ENCODE measurements around the gene SLC4A8. TPM values are rescaled to one million over a fixed set of nuclear protein-coding genes. Genes with fewer than 3 reads are reported as not detected.

Gene SLC4A8
- total RNA-seq, 2 donors from 2014 or later = 1.9 to 4.6 TPM

- no peaks in the 10 kb centered on the region for H3K4me1 Mint-ChIP-seq (ENCODE audit: low read depth)
- no peak overlapping the region for H3K27ac Mint-ChIP-seq
- peaks cover 14% of the 10 kb centered on the region for H3K27me3 Mint-ChIP-seq (ENCODE audit: low read depth)
- no peaks in the 10 kb centered on the region for H3K36me3 Mint-ChIP-seq (ENCODE audit: insufficient read depth in 2 of 2)
- DNase-seq = peak; percentile 79 to 80
- ATAC-seq (replicated peaks in 1 of 2) = peak; percentile 89 to 92
- no peak overlapping the region for H3K4me3 Mint-ChIP-seq
- H3K9me3 Mint-ChIP-seq = no peaks in the 10 kb centered on the region
Observed at GRCh38 chr12:51531978-51532497, 107.4 kb downstream of the SLC4A8 start.

GRCh38 chr12:51533799-51534198, 109.2 kb downstream of the SLC4A8 start:
- Mint-ChIP-seq H3K27me3 (ENCODE audit: low read depth) (peaks cover 14% of the 10 kb centered on the region), H3K27ac (no peak overlapping the region), H3K9me3 (no peaks in the 10 kb centered on the region), H3K36me3 (ENCODE audit: insufficient read depth in 2 of 2) (no peaks in the 10 kb centered on the region), H3K4me3 (no peak overlapping the region), H3K4me1 (ENCODE audit: low read depth) (no peaks in the 10 kb centered on the region)
- no peak for ATAC-seq (replicated peaks in 1 of 2)
- DNase-seq = no peak

DNA sequence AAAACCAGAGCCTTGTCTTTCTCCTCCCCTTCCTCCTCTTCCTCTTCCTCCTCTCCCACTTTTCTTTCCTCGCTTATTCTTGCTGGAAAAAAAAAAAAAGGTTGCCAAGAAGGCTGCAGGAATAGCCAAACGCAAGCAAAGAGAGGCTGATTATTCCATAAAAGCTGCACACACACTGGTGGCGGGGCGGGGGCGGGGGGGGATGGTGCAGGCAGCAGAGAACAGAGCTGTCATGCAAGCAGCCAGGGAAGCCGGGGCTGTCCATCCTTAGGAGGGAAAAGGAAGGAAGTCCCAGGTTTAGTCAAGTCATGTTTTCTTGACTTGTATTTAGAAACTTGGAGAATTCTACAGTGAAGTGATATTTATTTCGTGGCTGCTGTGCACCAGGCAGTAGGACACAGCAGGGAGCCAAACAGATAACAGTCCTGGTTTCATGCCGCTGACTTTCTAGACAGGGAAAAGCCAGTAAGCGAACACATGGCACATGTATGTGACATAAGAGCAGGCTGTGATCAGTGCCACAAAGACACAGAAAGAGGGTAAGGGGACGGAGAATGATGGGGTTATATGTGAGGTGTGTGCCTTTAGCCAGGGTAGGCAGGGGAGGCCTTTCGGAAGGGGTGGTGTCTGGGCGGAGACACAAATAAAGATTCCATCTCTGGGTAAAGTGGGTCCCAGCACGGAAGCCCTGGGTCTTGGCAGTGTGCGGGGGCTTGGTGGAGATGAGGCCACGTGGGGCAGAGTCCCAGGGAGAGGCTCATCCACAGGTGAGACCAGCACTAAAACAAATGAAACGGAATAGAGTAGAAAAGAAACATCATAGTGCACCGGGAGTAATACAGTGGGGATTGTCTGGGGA, 109.8 kb downstream of the SLC4A8 start:
- ATAC-seq (replicated peaks in 1 of 2) = no peak
- Mint-ChIP-seq H3K27me3 (ENCODE audit: low read depth) (peaks cover 14% of the 10 kb centered on the region), H3K4me3 (no peak overlapping the region), H3K36me3 (ENCODE audit: insufficient read depth in 2 of 2) (no peaks in the 10 kb centered on the region), H3K4me1 (ENCODE audit: low read depth) (no peaks in the 10 kb centered on the region), H3K27ac (no peak overlapping the region), H3K9me3 (no peaks in the 10 kb centered on the region)
- DNase-seq = no peak

- Mint-ChIP-seq H3K27me3 (ENCODE audit: low read depth) (peaks cover 9% of the 10 kb centered on the region), H3K9me3 (no peaks in the 10 kb centered on the region), H3K4me1 (ENCODE audit: low read depth) (no peaks in the 10 kb centered on the region), H3K36me3 (ENCODE audit: insufficient read depth in 2 of 2) (no peaks in the 10 kb centered on the region), H3K4me3 (no peak overlapping the region), H3K27ac (no peak overlapping the region)
- ATAC-seq (replicated peaks in 1 of 2) (no peak), DNase-seq (no peak)
Observed at GRCh38 chr12:51536159-51536558, 111.5 kb downstream of the SLC4A8 start.

- ATAC-seq (replicated peaks in 1 of 2) (no peak), DNase-seq (no peak)
- no peaks in the 10 kb centered on the region for H3K36me3 Mint-ChIP-seq (ENCODE audit: insufficient read depth in 2 of 2)
- H3K27me3 Mint-ChIP-seq (ENCODE audit: low read depth) = peaks cover 15% of the 10 kb centered on the region
- H3K4me3 Mint-ChIP-seq = no peak overlapping the region
- H3K27ac Mint-ChIP-seq = no peak overlapping the region
- H3K4me1 Mint-ChIP-seq (ENCODE audit: low read depth) = no peaks in the 10 kb centered on the region
- H3K9me3 Mint-ChIP-seq = no peaks in the 10 kb centered on the region
Observed at GRCh38 chr12:51538149-51538548, 113.5 kb downstream of the SLC4A8 start.

GRCh38 chr12:51538599-51538998, 114.0 kb downstream of the SLC4A8 start:
- H3K27me3 Mint-ChIP-seq (ENCODE audit: low read depth) = peaks cover 15% of the 10 kb centered on the region
- no peaks in the 10 kb centered on the region for H3K36me3 Mint-ChIP-seq (ENCODE audit: insufficient read depth in 2 of 2)
- ATAC-seq (replicated peaks in 1 of 2) (no peak), DNase-seq (no peak)
- no peak overlapping the region for H3K4me3 Mint-ChIP-seq
- no peaks in the 10 kb centered on the region for H3K9me3 Mint-ChIP-seq
- no peaks in the 10 kb centered on the region for H3K4me1 Mint-ChIP-seq (ENCODE audit: low read depth)
- H3K27ac Mint-ChIP-seq = no peak overlapping the region

GRCh38 chr12:51540996-51541395, 116.4 kb downstream of the SLC4A8 start:
- ATAC-seq (replicated peaks in 1 of 2) (no peak), DNase-seq (no peak)
- peaks cover 16% of the 10 kb centered on the region for H3K27me3 Mint-ChIP-seq (ENCODE audit: low read depth)
- no peaks in the 10 kb centered on the region for H3K36me3 Mint-ChIP-seq (ENCODE audit: insufficient read depth in 2 of 2)
- no peak overlapping the region for H3K4me3 Mint-ChIP-seq
- no peak overlapping the region for H3K27ac Mint-ChIP-seq
- H3K4me1 Mint-ChIP-seq (ENCODE audit: low read depth) = no peaks in the 10 kb centered on the region
- no peaks in the 10 kb centered on the region for H3K9me3 Mint-ChIP-seq

DNA sequence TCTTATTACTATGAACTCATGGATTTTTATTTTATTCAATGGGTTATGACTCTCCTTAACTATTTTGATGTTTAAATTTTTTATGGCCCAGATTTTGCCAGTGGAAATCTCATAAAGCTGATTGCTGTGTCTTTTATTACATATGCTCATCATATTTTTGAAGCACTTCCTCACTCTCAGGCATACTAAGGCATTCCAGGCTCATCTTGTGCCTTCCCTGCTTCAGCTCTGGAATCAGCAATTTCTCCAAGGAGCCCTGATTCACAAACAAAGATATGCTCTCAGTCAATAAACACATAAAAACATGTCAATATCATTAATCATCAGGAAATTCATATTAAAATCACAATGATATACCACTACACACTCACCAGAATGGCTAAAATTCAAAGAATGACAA, 121.5 kb downstream of the SLC4A8 start:
- peaks cover 14% of the 10 kb centered on the region for H3K27me3 Mint-ChIP-seq (ENCODE audit: low read depth)
- ATAC-seq (replicated peaks in 1 of 2) (no peak), DNase-seq (no peak)
- H3K9me3 Mint-ChIP-seq = peaks cover 0 to 2% of the 10 kb centered on the region in 2 donors
- H3K36me3 Mint-ChIP-seq (ENCODE audit: insufficient read depth in 2 of 2) = no peaks in the 10 kb centered on the region
- H3K4me1 Mint-ChIP-seq (ENCODE audit: low read depth) = no peaks in the 10 kb centered on the region
- no peak overlapping the region for H3K4me3 Mint-ChIP-seq
- no peak overlapping the region for H3K27ac Mint-ChIP-seq

- peaks cover 0 to 2% of the 10 kb centered on the region in 2 donors for H3K9me3 Mint-ChIP-seq
- H3K27me3 Mint-ChIP-seq (ENCODE audit: low read depth) = peaks cover 14% of the 10 kb centered on the region
- ATAC-seq (replicated peaks in 1 of 2) (no peak), DNase-seq (no peak)
- no peak overlapping the region for H3K27ac Mint-ChIP-seq
- no peaks in the 10 kb centered on the region for H3K4me1 Mint-ChIP-seq (ENCODE audit: low read depth)
- no peaks in the 10 kb centered on the region for H3K36me3 Mint-ChIP-seq (ENCODE audit: insufficient read depth in 2 of 2)
- no peak overlapping the region for H3K4me3 Mint-ChIP-seq
Observed at GRCh38 chr12:51547606-51548005, 123.0 kb downstream of the SLC4A8 start.

- H3K9me3 Mint-ChIP-seq = peaks cover 0 to 2% of the 10 kb centered on the region in 2 donors
Observed at GRCh38 chr12:51548241-51548640, 123.6 kb downstream of the SLC4A8 start.

GRCh38 chr12:51549637-51550036, 125.0 kb downstream of the SLC4A8 start:
- H3K4me1 Mint-ChIP-seq (ENCODE audit: low read depth) = no peaks in the 10 kb centered on the region
- no peak overlapping the region for H3K27ac Mint-ChIP-seq
- H3K4me3 Mint-ChIP-seq = no peak overlapping the region
- H3K9me3 Mint-ChIP-seq = peaks cover 0 to 3% of the 10 kb centered on the region in 2 donors
- H3K27me3 Mint-ChIP-seq (ENCODE audit: low read depth) = peaks cover 15% of the 10 kb centered on the region
- no peak for DNase-seq
- ATAC-seq (replicated peaks in 1 of 2) = no peak
- no peaks in the 10 kb centered on the region for H3K36me3 Mint-ChIP-seq (ENCODE audit: insufficient read depth in 2 of 2)

More at GRCh38 chr12:51548241-51548640, 123.6 kb downstream of the SLC4A8 start:
- Mint-ChIP-seq H3K4me1 (ENCODE audit: low read depth) (no peaks in the 10 kb centered on the region), H3K27ac (no peak overlapping the region), H3K4me3 (no peak overlapping the region), H3K36me3 (ENCODE audit: insufficient read depth in 2 of 2) (no peaks in the 10 kb centered on the region), H3K27me3 (ENCODE audit: low read depth) (peaks cover 17% of the 10 kb centered on the region)
- ATAC-seq (replicated peaks in 1 of 2) (no peak), DNase-seq (no peak)

Data from activated T-cell treated with anti-CD3 and anti-CD28 coated beads, Interleukin-2, amount 50 U/mL, for 72 hours (primary cell).